ENCODE results near the gene USH2A.

The USH2A gene

DNA sequence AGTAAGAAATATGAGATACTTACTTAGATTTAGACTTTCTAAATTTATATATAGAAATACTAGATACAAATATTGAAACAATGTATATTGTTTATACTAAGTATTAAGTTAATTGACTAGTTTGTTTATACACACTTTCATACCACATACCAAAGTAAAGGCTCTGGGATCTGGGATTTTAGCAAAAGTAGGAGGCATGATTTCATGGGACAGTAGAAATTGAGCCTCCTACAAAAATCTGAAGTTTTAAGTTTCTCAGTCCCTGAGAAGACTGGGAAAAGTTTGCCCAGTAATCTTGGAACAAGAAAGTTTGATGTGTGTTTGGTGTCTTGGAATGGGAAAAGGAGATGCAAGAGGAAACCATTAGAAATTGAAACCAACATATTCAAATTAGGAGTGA lies 825.3 kb downstream of the USH2A start:
- H4K20me1 ChIP-seq (ENCODE audit: insufficient read depth, low read length) = no peaks in the 10 kb centered on the region
- ATAC-seq (ENCODE audit: insufficient read depth, low read depth) = no peak
- no peaks in the 10 kb centered on the region for H3K4me1 ChIP-seq (ENCODE audit: insufficient read depth, low read length)
- H3K36me3 ChIP-seq (ENCODE audit: insufficient read depth, low read length) = no peaks in the 10 kb centered on the region
- no peak for DNase-seq
- H3K9ac ChIP-seq (ENCODE audit: low read depth, low read length) = no peak overlapping the region
- no peaks in the 10 kb centered on the region for H3K79me2 ChIP-seq (ENCODE audit: insufficient read depth, low read length)
- H2AFZ ChIP-seq (ENCODE audit: low read depth, low read length) = no peak overlapping the region
- no peaks in the 10 kb centered on the region for H3K27me3 ChIP-seq (ENCODE audit: insufficient read depth, low read length, poor library complexity)
- no peaks in the 10 kb centered on the region for H3K9me3 ChIP-seq (ENCODE audit: insufficient read depth, low read length, severe bottlenecking)
- no peak overlapping the region for H3K27ac ChIP-seq (ENCODE audit: low read length)
- TF ChIP-seq, protein P1, sequence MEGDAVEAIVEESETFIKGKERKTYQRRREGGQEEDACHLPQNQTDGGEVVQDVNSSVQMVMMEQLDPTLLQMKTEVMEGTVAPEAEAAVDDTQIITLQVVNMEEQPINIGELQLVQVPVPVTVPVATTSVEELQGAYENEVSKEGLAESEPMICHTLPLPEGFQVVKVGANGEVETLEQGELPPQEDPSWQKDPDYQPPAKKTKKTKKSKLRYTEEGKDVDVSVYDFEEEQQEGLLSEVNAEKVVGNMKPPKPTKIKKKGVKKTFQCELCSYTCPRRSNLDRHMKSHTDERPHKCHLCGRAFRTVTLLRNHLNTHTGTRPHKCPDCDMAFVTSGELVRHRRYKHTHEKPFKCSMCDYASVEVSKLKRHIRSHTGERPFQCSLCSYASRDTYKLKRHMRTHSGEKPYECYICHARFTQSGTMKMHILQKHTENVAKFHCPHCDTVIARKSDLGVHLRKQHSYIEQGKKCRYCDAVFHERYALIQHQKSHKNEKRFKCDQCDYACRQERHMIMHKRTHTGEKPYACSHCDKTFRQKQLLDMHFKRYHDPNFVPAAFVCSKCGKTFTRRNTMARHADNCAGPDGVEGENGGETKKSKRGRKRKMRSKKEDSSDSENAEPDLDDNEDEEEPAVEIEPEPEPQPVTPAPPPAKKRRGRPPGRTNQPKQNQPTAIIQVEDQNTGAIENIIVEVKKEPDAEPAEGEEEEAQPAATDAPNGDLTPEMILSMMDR (IDR thresholded peaks at IDR 0.05; ENCODE audit: borderline replicate concordance, extremely low read depth, low read length, poor library complexity, severe bottlenecking) = no peak
- no peak for TF ChIP-seq EZH2 (IDR thresholded peaks at IDR 0.05; ENCODE audit: borderline replicate concordance, low read depth, low read length, severe bottlenecking)
- H3K4me2 ChIP-seq (ENCODE audit: insufficient read depth, low read length) = no peak overlapping the region
- no peak overlapping the region for H3K4me3 ChIP-seq (ENCODE audit: low read depth in 1 of 2, low read length in 2 of 2)

DNA sequence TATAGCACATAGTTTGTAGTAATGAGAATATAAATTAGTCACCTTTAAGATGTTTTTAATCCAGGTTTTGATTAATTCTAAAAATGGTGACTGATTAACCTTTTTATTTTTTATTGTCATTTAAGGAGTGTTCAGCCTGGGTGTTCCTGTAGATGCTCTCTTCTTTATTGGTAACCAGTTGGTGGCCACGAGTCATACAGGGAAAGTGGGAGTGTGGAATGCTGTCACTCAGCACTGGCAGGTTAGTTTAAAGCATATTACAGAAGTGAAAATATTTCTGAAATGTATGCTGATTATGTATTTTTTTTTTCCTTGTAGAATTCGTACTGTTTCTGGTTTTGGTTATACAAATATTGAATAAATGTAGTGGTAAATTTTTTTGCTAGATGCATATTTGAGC lies 828.0 kb downstream of the USH2A start:
- H3K9me3 ChIP-seq (ENCODE audit: insufficient read depth, low read length, severe bottlenecking) = no peaks in the 10 kb centered on the region
- no peak overlapping the region for H3K4me2 ChIP-seq (ENCODE audit: insufficient read depth, low read length)
- TF ChIP-seq EZH2 (IDR thresholded peaks at IDR 0.05; ENCODE audit: borderline replicate concordance, low read depth, low read length, severe bottlenecking) = no peak
- TF ChIP-seq, protein P1 (IDR thresholded peaks at IDR 0.05; ENCODE audit: borderline replicate concordance, extremely low read depth, low read length, poor library complexity, severe bottlenecking) = no peak
- ATAC-seq (ENCODE audit: insufficient read depth, low read depth) = no peak
- no peak overlapping the region for H2AFZ ChIP-seq (ENCODE audit: low read depth, low read length)
- H3K27ac ChIP-seq (ENCODE audit: low read length) = no peak overlapping the region
- no peaks in the 10 kb centered on the region for H4K20me1 ChIP-seq (ENCODE audit: insufficient read depth, low read length)
- no peaks in the 10 kb centered on the region for H3K79me2 ChIP-seq (ENCODE audit: insufficient read depth, low read length)
- no peaks in the 10 kb centered on the region for H3K4me1 ChIP-seq (ENCODE audit: insufficient read depth, low read length)
- H3K36me3 ChIP-seq (ENCODE audit: insufficient read depth, low read length) = no peaks in the 10 kb centered on the region
- DNase-seq = no peak
- H3K27me3 ChIP-seq (ENCODE audit: insufficient read depth, low read length, poor library complexity) = no peaks in the 10 kb centered on the region
- no peak overlapping the region for H3K4me3 ChIP-seq (ENCODE audit: low read depth in 1 of 2, low read length in 2 of 2)
- no peak overlapping the region for H3K9ac ChIP-seq (ENCODE audit: low read depth, low read length)

DNA sequence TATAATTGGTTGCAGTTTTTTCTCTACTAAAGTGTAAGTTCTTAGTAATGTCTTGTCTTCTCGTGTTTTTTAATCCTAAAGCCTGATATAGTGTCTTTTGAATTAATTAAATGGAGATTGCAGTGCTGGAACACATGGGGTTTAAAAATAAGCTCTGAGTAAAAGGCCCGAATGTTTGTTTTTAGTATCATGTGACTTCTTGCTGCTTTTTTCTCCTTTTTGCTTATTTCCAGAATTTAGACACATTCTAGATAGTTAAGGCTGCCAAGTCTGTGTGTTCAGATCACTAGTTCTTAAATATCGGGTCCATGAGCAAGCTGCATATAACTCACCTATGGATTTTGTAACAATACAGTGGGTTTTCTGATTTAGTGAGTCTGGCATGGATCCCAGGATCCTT lies 828.6 kb downstream of the USH2A start:
- ATAC-seq (ENCODE audit: insufficient read depth, low read depth) = no peak
- H3K27me3 ChIP-seq (ENCODE audit: insufficient read depth, low read length, poor library complexity) = no peaks in the 10 kb centered on the region
- H3K4me1 ChIP-seq (ENCODE audit: insufficient read depth, low read length) = no peaks in the 10 kb centered on the region
- no peaks in the 10 kb centered on the region for H3K36me3 ChIP-seq (ENCODE audit: insufficient read depth, low read length)
- H4K20me1 ChIP-seq (ENCODE audit: insufficient read depth, low read length) = no peaks in the 10 kb centered on the region
- no peak overlapping the region for H3K4me3 ChIP-seq (ENCODE audit: low read depth in 1 of 2, low read length in 2 of 2)
- H3K4me2 ChIP-seq (ENCODE audit: insufficient read depth, low read length) = no peak overlapping the region
- no peaks in the 10 kb centered on the region for H3K79me2 ChIP-seq (ENCODE audit: insufficient read depth, low read length)
- H3K9ac ChIP-seq (ENCODE audit: low read depth, low read length) = no peak overlapping the region
- H3K9me3 ChIP-seq (ENCODE audit: insufficient read depth, low read length, severe bottlenecking) = no peaks in the 10 kb centered on the region
- TF ChIP-seq, protein P1 (IDR thresholded peaks at IDR 0.05; ENCODE audit: borderline replicate concordance, extremely low read depth, low read length, poor library complexity, severe bottlenecking) = no peak
- TF ChIP-seq EZH2 (IDR thresholded peaks at IDR 0.05; ENCODE audit: borderline replicate concordance, low read depth, low read length, severe bottlenecking) = no peak
- H3K27ac ChIP-seq (ENCODE audit: low read length) = no peak overlapping the region
- DNase-seq = no peak
- H2AFZ ChIP-seq (ENCODE audit: low read depth, low read length) = no peak overlapping the region

All from DND-41 (cell line).